IMR-90 (cell line): Measurements from ENCODE around the gene KBTBD8. TPM values are rescaled to one million over a fixed set of nuclear protein-coding genes. Genes with fewer than 3 reads are reported as not detected.

ENCODE experiments used
- ATAC-seq: fragments of 200-7000 bp; cut with Tn5 transposase; 2 replicates; pipeline ENCODE4 v1.9.1; 2020; ENCODE audit warnings: low read depth, mild to moderate bottlenecking, moderate library complexity
- BruUV-seq: library from RNA; stranded (reverse); fragments of 400-500 nt; replicated peaks from 2 replicates; lab custom pipeline; 2021; lab: Mats Ljungman, UMichigan
- CTCF ChIA-PET: fragments of 300-600 bp; formaldehyde crosslinking; extraction: SDS; loops from one replicate; lab custom pipeline; 2021; ENCODE audit warnings: antibody characterized with exemption; lab: Yijun Ruan, JAX
- POLR2A ChIA-PET: fragments of 300-600 bp; sonication (Branson Sonifier 250); formaldehyde crosslinking; loops from one replicate; lab custom pipeline; 2022; ENCODE audit warnings: antibody characterized with exemption; ENCODE audit not compliant: unreplicated experiment; lab: Charles Lee
- DNase-seq: peaks from one replicate; pipeline ENCODE4 v3.0.0; 2013
- H2AFZ ChIP-seq: replicated peaks from 2 replicates; pipeline ENCODE3; 2013; ENCODE audit warnings: low read length, mild to moderate bottlenecking; ENCODE audit not compliant: poor library complexity
- H2AK5ac ChIP-seq: 2 replicates; pipeline ENCODE4 v1.6.1; 2013; ENCODE audit warnings: low read depth, low read length, inconsistent platforms
- H2AK9ac ChIP-seq: replicated peaks from 2 replicates; pipeline ENCODE3; 2013; ENCODE audit warnings: mild to moderate bottlenecking, low read depth, low read length, moderate library complexity; ENCODE audit not compliant: poor library complexity
- H2BK120ac ChIP-seq: 2 replicates; pipeline ENCODE4 v1.6.1; 2013; ENCODE audit warnings: low read depth, low read length, inconsistent platforms
- H2BK15ac ChIP-seq: 3 replicates; pipeline ENCODE4 v1.6.1; 2013; ENCODE audit warnings: low read depth, low read length, inconsistent platforms
- H2BK20ac ChIP-seq: 2 replicates; pipeline ENCODE4 v1.6.1; 2013; ENCODE audit warnings: low read depth, mild to moderate bottlenecking, inconsistent platforms, low read length, moderate library complexity
- H2BK5ac ChIP-seq: 2 replicates; pipeline ENCODE4 v1.6.1; 2013; ENCODE audit warnings: mild to moderate bottlenecking, low read depth, low read length, inconsistent platforms; ENCODE audit not compliant: poor library complexity, severe bottlenecking
- H3K14ac ChIP-seq: replicated peaks from 2 replicates; pipeline ENCODE4 v1.6.1; 2013; ENCODE audit warnings: low read depth, low read length, inconsistent platforms
- H3K18ac ChIP-seq: 2 replicates; pipeline ENCODE4 v1.6.1; 2013; ENCODE audit warnings: low read depth, low read length, control low read depth
- H3K23ac ChIP-seq: 2 replicates; pipeline ENCODE4 v1.6.1; 2013; ENCODE audit warnings: low read depth, low read length, inconsistent platforms
- H3K27ac ChIP-seq: 2 replicates; pipeline ENCODE4 v1.5.1; 2013; ENCODE audit warnings: mild to moderate bottlenecking, control low read depth, low read length; ENCODE audit not compliant: insufficient read depth
- H3K27me3 ChIP-seq: 2 replicates; pipeline ENCODE4 v1.6.1; 2013; ENCODE audit warnings: low read length; ENCODE audit not compliant: control insufficient read depth, insufficient read depth
- H3K36me3 ChIP-seq: 2 replicates; pipeline ENCODE4 v1.6.1; 2013; ENCODE audit warnings: low read length, mixed read lengths; ENCODE audit not compliant: control insufficient read depth, insufficient read depth
- H3K4ac ChIP-seq: 2 replicates; pipeline ENCODE4 v1.6.1; 2013; ENCODE audit warnings: low read depth, low read length, inconsistent platforms
- H3K4me1 ChIP-seq: 2 replicates; pipeline ENCODE4 v1.6.1; 2013; ENCODE audit warnings: low read length, mixed read lengths; ENCODE audit not compliant: control insufficient read depth, insufficient read depth
- H3K4me2 ChIP-seq: 2 replicates; pipeline ENCODE4 v1.6.1; 2013; ENCODE audit warnings: low read depth, mild to moderate bottlenecking, control low read depth, low read length, moderate library complexity
- H3K4me3 ChIP-seq: 2 replicates; pipeline ENCODE4 v1.5.1; 2013; ENCODE audit warnings: low read depth, mild to moderate bottlenecking, control low read depth, low read length, moderate library complexity; ENCODE audit not compliant: insufficient read depth
- H3K56ac ChIP-seq: 2 replicates; pipeline ENCODE4 v1.6.1; 2013; ENCODE audit warnings: low read length, inconsistent platforms; ENCODE audit not compliant: insufficient read depth; ENCODE audit errors: extremely low read depth
- H3K79me1 ChIP-seq, 2 experiments: 2 replicates each; pipeline ENCODE4 v1.6.1; 2013; ENCODE audit warnings: low read length in 2 of 2, inconsistent platforms in 1 of 2, low read depth in 1 of 2
- H3K9ac ChIP-seq: 2 replicates; pipeline ENCODE4 v1.6.1; 2013; ENCODE audit warnings: low read depth, low read length, control low read depth
- H3K9me1 ChIP-seq: 2 replicates; pipeline ENCODE4 v1.6.1; 2013; ENCODE audit warnings: low read length, inconsistent platforms; ENCODE audit not compliant: insufficient read depth
- H3K9me3 ChIP-seq: 2 replicates; pipeline ENCODE4 v1.6.1; 2013; ENCODE audit warnings: low read length; ENCODE audit not compliant: control insufficient read depth, insufficient read depth
- H4K20me1 ChIP-seq: 2 replicates; pipeline ENCODE4 v1.6.1; 2013; ENCODE audit warnings: low read length, inconsistent platforms; ENCODE audit not compliant: insufficient read depth
- H4K5ac ChIP-seq: 2 replicates; pipeline ENCODE4 v1.6.1; 2013; ENCODE audit warnings: mild to moderate bottlenecking, low read depth, low read length, control low read depth
- H4K8ac ChIP-seq, 2 experiments: 2 replicates each; pipeline ENCODE4 v1.6.1; 2013; ENCODE audit warnings: low read depth in 2 of 2, low read length in 2 of 2, control low read depth in 1 of 2, inconsistent platforms in 1 of 2
- H4K91ac ChIP-seq: 2 replicates; pipeline ENCODE4 v1.6.1; 2013; ENCODE audit warnings: low read depth, low read length, inconsistent platforms; ENCODE audit not compliant: insufficient read depth
- FOS ChIP-seq: fragments of 150-350 bp; IDR thresholded peaks from 2 replicates; pipeline ENCODE4 v1.6.1; 2016; ENCODE audit warnings: low read depth, low read length
- NFE2L2 ChIP-seq: fragments of 150-350 bp; IDR thresholded peaks from 2 replicates; pipeline ENCODE4 v1.6.1; 2016; ENCODE audit warnings: low read depth, mild to moderate bottlenecking, low read length
- RFX5 ChIP-seq: IDR thresholded peaks from 2 replicates; pipeline ENCODE4 v1.8.0; 2012; ENCODE audit warnings: low read depth, mild to moderate bottlenecking, low read length, moderate library complexity
- WGBS, 2 experiments: methylation state at CpG; one replicate each; pipeline versions ENCODE4 v1.1.5 to v1.1.7; 2013; ENCODE audit warnings: missing lambda C conversion rate in 2 of 2; ENCODE audit not compliant: insufficient read length in 1 of 2; ENCODE audit errors: extremely low coverage in 2 of 2; 5-methylcytosine and 5-hydroxymethylcytosine counted together
- dilution Hi-C: fragments of 300-500 bp; cut with HindIII; formaldehyde crosslinking; loops from one replicate; pipeline ENCODE4 v1.14.3; 2018; ENCODE audit warnings: low sequenced_read_pairs; ENCODE audit not compliant: unreplicated experiment
- in situ Hi-C: fragments of 300-500 bp; cut with MboI; formaldehyde crosslinking; loops from 3 replicates; pipeline ENCODE4 v1.14.3; 2019; ENCODE audit warnings: low sequenced_read_pairs, inconsistent platforms, mixed read lengths
- intact Hi-C: fragments of 100-400 bp; cut with micrococcal nuclease; formaldehyde crosslinking; loops from 2 replicates; pipeline ENCODE4 v1.10.0; 2022
- polyA plus RNA-seq, 3 experiments: library from polyadenylated mRNA; depleted of rRNA; stranded (reverse); fragments of >200 nt; gene quantifications; 2 replicates each; pipeline ENCODE4 v1.2.3, GENCODE V29; 2012; ENCODE audit warnings: low replicate concordance in 1 of 3
- total RNA-seq: library from RNA; depleted of rRNA; stranded (reverse); fragments of >200 nt; gene quantifications from 2 replicates; pipeline ENCODE4 v1.2.3, GENCODE V29; 2012
- TF ChIP-seq, protein P1 (sequence below): fragments of 150-350 bp; IDR thresholded peaks from 2 replicates; pipeline ENCODE4 v1.6.1; 2016; ENCODE audit warnings: low read depth, mild to moderate bottlenecking, low read length, moderate library complexity, borderline replicate concordance

Gene KBTBD8
- total and polyA plus RNA-seq, 2 of the 4 experiments (the other 2 are of a cell fraction), result 1.5 to 8.6 TPM

DNA sequence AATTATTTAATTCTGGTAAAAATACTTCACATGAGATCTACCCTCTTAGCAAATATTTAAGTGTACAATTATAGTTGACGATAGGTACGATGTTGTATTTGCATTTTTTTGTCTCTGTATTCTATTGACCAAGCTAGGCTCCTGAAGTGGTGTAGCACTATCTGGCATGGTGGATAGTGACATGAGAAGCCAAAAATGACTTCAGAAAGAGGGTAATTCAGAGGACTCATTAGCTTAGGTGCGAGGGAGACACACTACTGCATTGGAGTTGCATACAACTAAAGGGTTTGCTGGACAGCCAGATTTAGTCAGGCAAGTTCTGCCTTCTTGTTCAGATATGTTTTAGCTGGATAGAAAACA, 50.6 kb downstream of the KBTBD8 start:
- no peak overlapping the region for H4K5ac ChIP-seq
- dilution Hi-C loops, result no loop called here
- no peak overlapping the region for H3K4me2 ChIP-seq
- no peak overlapping the region for H2BK15ac ChIP-seq
- H2AK5ac ChIP-seq, result no peak overlapping the region
- no peak overlapping the region for H2BK5ac ChIP-seq
- WGBS, 2 experiments, result 100% methylated on average over 1 of the region's 3 CpGs; no CpG with 5 or more reads in 1 of the 2 experiments
- TF ChIP-seq RFX5 (no peak), FOS (no peak), NFE2L2 (no peak)
- TF ChIP-seq, protein P1, sequence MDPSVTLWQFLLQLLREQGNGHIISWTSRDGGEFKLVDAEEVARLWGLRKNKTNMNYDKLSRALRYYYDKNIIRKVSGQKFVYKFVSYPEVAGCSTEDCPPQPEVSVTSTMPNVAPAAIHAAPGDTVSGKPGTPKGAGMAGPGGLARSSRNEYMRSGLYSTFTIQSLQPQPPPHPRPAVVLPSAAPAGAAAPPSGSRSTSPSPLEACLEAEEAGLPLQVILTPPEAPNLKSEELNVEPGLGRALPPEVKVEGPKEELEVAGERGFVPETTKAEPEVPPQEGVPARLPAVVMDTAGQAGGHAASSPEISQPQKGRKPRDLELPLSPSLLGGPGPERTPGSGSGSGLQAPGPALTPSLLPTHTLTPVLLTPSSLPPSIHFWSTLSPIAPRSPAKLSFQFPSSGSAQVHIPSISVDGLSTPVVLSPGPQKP, result no peak
- no peaks in the 10 kb centered on the region for H3K36me3 ChIP-seq
- no peaks in the 10 kb centered on the region for H3K9me3 ChIP-seq
- ATAC-seq, result no peak
- CTCF ChIA-PET, result no interaction called here
- no peak overlapping the region for H2BK120ac ChIP-seq
- H3K79me1 ChIP-seq, result no peaks in the 10 kb centered on the region
- no peak overlapping the region for H3K9ac ChIP-seq
- no peak overlapping the region for H4K8ac ChIP-seq
- no peak overlapping the region for H3K56ac ChIP-seq
- no peak overlapping the region for H3K27ac ChIP-seq
- peaks cover 4% of the 10 kb centered on the region for H3K4me1 ChIP-seq
- H3K27me3 ChIP-seq, result no peaks in the 10 kb centered on the region; the same call in none of the 2 replicates
- no peak overlapping the region for H3K18ac ChIP-seq
- no peak overlapping the region for H3K14ac ChIP-seq
- POLR2A ChIA-PET, result no interaction called here
- H3K4ac ChIP-seq, result no peak overlapping the region
- H4K91ac ChIP-seq, result no peak overlapping the region
- intact Hi-C loops, result no loop called here
- no peaks in the 10 kb centered on the region for H3K9me1 ChIP-seq
- no peaks in the 10 kb centered on the region for H4K20me1 ChIP-seq
- H2AK9ac ChIP-seq, result no peak overlapping the region
- no TSS peak for BruUV-seq
- in situ Hi-C loops, result no loop called here
- H2AFZ ChIP-seq, result no peak overlapping the region
- DNase-seq, result no peak
- no peak overlapping the region for H3K23ac ChIP-seq
- H2BK20ac ChIP-seq, result no peak overlapping the region
- no peak overlapping the region for H3K4me3 ChIP-seq
